Coronary artery (tissue), 2 donors: ENCODE data around the gene FAM180A.

Experiments
- DNase-seq: peaks from one replicate; pipeline ENCODE4 v3.0.0-alpha.2; 2017; ENCODE audit warnings: low spot score
- H3K27ac ChIP-seq, 2 donors: fragments of 200-600 bp; sonication (generic); one replicate each; pipeline ENCODE4 v1.5.1; 2016 to 2019
- H3K4me3 ChIP-seq: fragments of 200-600 bp; sonication (generic); 2 replicates; pipeline ENCODE4 v1.5.1; 2016; ENCODE audit warnings: mild to moderate bottlenecking, moderate library complexity
- TF ChIP-seq, protein P1 (sequence below): fragments of 200-600 bp; sonication (generic); IDR thresholded peaks from one replicate; pipeline ENCODE4 v1.5.1; 2019; ENCODE audit warnings: antibody characterized with exemption

The FAM180A gene

DNA sequence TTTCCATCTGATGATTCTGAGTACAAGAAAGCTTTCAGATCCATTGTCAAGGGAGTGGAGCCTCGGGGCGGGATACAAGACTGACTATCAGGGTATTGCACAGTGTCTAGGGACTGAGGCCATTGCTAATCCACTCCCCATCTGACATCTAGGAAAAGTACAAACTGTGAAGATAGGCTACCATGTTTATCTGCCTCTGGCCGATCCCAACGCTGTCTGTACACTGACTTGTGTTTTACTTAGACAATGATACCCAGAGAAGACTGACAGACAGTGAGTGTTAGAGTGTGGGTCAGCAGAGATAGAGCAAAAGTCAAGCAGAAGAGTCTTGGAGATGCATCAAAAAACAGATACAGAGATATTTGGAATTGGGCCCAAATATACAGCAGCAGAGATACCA is 17.5 kb downstream of the FAM180A start:
- DNase-seq: no peak
- H3K4me3 ChIP-seq: no peak overlapping the region
- no peak overlapping the region for H3K27ac ChIP-seq
- TF ChIP-seq, protein P1, sequence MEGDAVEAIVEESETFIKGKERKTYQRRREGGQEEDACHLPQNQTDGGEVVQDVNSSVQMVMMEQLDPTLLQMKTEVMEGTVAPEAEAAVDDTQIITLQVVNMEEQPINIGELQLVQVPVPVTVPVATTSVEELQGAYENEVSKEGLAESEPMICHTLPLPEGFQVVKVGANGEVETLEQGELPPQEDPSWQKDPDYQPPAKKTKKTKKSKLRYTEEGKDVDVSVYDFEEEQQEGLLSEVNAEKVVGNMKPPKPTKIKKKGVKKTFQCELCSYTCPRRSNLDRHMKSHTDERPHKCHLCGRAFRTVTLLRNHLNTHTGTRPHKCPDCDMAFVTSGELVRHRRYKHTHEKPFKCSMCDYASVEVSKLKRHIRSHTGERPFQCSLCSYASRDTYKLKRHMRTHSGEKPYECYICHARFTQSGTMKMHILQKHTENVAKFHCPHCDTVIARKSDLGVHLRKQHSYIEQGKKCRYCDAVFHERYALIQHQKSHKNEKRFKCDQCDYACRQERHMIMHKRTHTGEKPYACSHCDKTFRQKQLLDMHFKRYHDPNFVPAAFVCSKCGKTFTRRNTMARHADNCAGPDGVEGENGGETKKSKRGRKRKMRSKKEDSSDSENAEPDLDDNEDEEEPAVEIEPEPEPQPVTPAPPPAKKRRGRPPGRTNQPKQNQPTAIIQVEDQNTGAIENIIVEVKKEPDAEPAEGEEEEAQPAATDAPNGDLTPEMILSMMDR: no peak

DNA sequence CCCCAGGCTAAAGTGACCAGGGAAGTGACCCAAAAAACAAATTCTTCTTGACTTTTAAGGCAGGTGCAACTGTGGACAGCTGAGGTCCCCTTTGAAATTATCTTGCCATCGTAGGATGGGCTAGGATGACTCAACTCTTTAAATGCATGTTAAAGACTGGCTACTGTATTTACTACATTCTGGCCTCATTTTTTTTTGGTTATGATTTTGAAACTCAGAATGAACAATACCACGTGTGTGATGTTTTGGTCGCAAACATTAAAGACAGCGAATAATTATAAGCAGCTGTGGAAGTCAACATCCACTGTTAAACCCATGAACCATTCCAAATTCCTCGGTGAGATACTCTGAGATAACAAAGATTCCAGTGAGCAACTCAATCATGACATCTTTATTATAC is 19.4 kb downstream of the FAM180A start:
- Histone ChIP-seq H3K4me3 (no peak overlapping the region), H3K27ac (no peak overlapping the region)
- TF ChIP-seq, protein P1: no peak
- no peak for DNase-seq

- TF ChIP-seq, protein P1: no peak
- no peak within 1 kb of the TSS for H3K27ac ChIP-seq
- DNase-seq: no peak
- H3K4me3 ChIP-seq: no peak within 1 kb of the TSS
Observed at GRCh38 chr7:135728136-135728669, 20.4 kb downstream of the FAM180A start, which contains the start of gene SLC13A4. Gene SLC13A4 (minus strand): TSS chr7:135728186. CDS start chr7:135727496, 690 bp downstream.

- no peak for DNase-seq
- TF ChIP-seq, protein P1: no peak
- H3K4me3 ChIP-seq: no peak overlapping the region
- H3K27ac ChIP-seq: no peak overlapping the region
Observed at GRCh38 chr7:135726911-135727673, 21.5 kb downstream of the FAM180A start.

DNA sequence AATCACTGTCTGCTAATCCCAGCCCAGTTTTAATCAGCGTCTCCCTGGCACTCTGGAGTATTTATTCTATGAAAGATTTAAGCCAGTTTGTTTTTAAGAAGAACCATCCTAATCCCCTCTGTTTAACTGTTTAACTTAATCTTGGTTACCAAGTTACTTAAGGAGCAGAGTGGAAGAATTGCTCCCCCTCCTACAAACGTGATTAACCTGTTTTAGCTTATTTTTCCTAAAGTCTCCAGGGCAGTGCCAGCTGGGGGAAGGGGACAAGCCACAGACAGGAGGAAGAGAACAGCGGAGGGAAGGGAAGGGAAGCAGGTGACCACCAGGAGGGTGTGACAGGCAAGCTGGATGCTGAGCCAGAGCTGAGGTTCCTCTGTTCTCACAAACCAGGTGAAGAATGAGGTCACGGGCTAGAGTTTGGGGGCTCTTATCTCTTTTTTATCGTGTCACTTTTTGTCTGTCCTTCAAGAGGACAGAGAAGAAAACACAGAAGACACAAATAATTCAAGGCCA is 22.3 kb downstream of the FAM180A start:
- TF ChIP-seq, protein P1: no peak
- DNase-seq: no peak
- Histone ChIP-seq H3K4me3 (no peak overlapping the region), H3K27ac (no peak overlapping the region)

GRCh38 chr7:135723411-135723810 is 25.2 kb downstream of the FAM180A start:
- H3K4me3 ChIP-seq: no peak overlapping the region
- H3K27ac ChIP-seq: no peak overlapping the region
- DNase-seq: no peak
- TF ChIP-seq, protein P1: no peak
